ENCODE results near the gene RAP1GAP. TPM values are rescaled to one million over a fixed set of nuclear protein-coding genes. Genes with fewer than 3 reads are reported as not detected.

Gene RAP1GAP
- total RNA-seq, 2 experiments from 2014 or later, result 0.66 to 1.3 TPM

DNA sequence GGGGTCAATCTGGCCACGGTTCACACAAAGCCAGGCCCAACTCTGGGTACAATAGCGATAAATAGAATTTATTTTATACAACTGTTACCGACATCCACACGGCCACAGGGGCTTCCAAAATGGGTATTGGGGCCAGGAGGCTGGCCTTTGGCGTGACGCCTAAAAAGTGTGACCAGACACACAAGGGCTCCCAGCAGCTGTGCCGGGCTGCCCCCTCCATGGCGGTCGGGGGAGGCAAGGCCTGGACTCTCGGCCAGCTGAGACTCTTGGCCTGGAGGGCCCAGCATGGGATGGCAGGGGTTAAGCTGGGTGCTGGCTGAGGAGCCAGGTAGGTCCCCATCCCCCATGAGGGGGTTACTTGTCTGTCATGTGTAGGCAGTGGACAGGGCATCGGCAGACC is 73.0 kb downstream of the RAP1GAP start:
- Mint-ChIP-seq H3K27me3 (peaks cover 7% of the 10 kb centered on the region), H3K4me1 (no peaks in the 10 kb centered on the region), H3K27ac (no peak overlapping the region), H3K36me3 (no peaks in the 10 kb centered on the region), H3K9me3 (no peaks in the 10 kb centered on the region), H3K4me3 (no peak overlapping the region)
- DNase-seq, result no peak

DNA sequence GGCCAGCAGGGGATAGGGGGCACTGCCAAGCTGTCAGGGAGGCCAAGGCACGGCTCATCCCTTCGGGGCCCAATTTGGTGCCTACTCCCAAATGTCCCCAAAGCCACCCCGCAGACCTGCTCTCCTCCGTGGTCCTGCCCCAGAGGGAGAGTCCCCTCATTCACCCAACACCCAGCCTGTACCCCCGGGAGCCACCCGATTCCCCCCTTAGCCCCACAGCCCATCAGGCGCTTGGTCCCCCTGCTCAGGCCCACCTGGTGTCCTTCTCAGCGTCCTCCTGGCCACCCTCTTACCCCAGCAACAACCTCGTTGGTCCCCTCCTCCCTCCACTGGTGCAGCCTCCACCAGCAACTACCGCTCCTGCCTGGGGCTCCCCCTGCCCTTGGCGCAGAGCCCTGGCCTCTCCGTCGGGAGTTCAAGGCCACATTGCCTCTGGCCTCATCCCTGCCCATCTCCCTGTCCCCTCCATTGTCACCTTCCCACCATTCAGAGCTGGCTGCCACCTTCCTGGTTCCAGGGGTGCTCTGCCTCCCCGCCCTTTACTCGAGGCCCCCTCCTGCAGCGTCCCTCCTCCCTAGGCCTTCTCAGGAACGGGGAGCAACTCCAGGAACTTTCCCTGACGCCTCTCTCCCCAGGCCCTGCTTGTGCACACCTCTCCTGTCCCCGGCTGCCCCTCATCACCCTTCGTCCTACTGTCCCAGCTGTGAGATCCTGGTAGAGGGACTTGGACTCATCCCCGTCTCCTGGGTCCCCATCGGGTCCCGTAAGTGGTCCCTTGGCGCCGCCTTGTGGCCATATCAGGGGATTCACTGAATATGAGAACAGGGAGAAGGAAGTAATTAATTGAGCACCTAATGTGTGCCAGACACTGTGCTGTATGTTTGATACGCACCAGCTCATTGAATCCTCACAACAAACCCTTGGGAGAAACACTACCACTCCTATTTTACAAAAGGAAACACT is 73.9 kb downstream of the RAP1GAP start:
- Mint-ChIP-seq H3K4me3 (no peak overlapping the region), H3K36me3 (no peaks in the 10 kb centered on the region), H3K9me3 (no peaks in the 10 kb centered on the region), H3K4me1 (peaks cover 5% of the 10 kb centered on the region), H3K27ac (no peak overlapping the region), H3K27me3 (peaks cover 7% of the 10 kb centered on the region)
- peak; percentile 62 for DNase-seq

DNA sequence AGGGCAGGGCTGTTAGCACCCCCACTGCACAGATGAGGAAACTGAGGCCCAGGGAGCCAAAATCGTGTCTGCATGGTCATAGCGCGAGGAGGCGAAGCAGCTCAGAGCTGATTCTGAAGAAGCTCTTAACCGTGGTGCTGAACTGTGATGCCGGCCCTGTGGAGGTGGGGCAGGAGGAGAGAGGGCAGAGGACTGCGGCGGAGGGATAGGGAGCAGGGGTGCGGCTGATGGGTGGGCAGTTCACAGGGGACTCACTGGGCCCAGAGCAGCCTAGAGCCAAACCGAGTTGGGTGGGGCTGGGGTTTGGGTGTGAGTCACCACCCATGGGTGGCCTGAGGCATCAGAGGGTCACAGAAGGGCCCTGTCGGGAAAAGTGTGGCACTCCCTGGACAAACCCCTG is 74.7 kb downstream of the RAP1GAP start:
- DNase-seq, result no peak
- H3K4me3 Mint-ChIP-seq, result no peak overlapping the region
- peaks cover 5% of the 10 kb centered on the region for H3K4me1 Mint-ChIP-seq
- H3K27ac Mint-ChIP-seq, result no peak overlapping the region
- no peaks in the 10 kb centered on the region for H3K9me3 Mint-ChIP-seq
- H3K27me3 Mint-ChIP-seq, result peaks cover 7% of the 10 kb centered on the region
- H3K36me3 Mint-ChIP-seq, result no peaks in the 10 kb centered on the region

DNA sequence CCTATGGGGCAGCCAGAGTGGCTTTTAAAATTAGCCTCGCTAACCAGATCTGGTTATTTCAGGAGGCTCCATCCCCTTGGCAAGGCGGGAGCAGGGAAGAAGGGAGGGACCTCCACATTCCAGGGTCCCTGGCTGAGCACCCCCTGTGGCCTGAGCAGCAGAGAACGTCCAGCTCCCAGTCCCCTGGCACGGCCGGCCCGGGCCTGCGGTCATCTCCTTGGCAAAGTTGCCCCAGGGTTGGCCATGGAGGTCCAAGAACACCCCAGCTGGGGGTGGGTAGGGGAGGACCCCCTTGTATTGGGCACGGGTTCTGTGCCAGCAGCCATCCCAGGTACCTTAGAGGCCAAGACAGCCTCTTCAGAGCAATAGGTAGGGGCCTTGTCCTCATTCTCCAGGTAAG is 75.9 kb downstream of the RAP1GAP start:
- no peak for DNase-seq
- no peaks in the 10 kb centered on the region for H3K9me3 Mint-ChIP-seq
- peaks cover 9% of the 10 kb centered on the region for H3K27me3 Mint-ChIP-seq
- no peak overlapping the region for H3K27ac Mint-ChIP-seq
- H3K36me3 Mint-ChIP-seq, result no peaks in the 10 kb centered on the region
- peaks cover 5% of the 10 kb centered on the region for H3K4me1 Mint-ChIP-seq
- H3K4me3 Mint-ChIP-seq, result no peak overlapping the region

DNA sequence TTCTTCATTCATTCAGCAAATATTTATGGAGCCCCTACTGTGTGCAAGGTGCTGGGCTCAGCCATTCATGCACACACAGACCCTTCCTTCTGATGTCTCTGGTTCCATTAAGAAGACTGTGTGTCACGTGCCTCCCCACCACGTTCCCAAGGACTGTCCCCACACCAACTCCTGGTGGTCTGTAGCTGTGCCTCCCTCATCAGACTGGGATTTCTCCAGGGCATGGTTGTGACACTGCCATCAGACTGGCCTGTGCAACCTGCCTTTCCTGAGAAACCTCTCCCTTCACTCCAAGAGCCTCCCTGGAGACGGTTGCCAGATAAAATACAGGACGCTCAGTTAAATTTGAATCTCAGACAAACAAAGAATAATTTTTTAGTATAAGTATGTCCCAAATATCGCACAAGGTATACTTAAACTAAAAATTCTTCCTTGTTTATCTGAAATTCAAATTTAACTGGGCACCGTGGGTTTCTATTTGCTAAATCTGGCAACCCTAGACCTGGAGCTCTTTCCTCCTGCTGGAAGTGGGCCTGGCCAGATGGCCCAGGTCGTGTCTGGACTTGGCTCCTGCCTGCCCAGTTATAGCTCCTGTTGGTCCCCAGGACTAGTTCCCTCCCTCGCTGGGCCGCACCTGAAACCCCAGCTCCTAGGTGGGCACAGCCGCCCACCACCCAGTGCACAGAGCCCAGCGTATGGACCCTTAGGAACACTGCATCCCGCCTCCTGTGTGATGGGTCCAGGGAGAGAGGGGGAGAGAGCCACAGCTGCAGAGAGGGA is 76.9 kb downstream of the RAP1GAP start:
- Mint-ChIP-seq H3K36me3 (no peaks in the 10 kb centered on the region), H3K27me3 (peaks cover 13% of the 10 kb centered on the region), H3K27ac (no peak overlapping the region), H3K9me3 (no peaks in the 10 kb centered on the region), H3K4me1 (peaks cover 5% of the 10 kb centered on the region), H3K4me3 (no peak overlapping the region)
- no peak for DNase-seq

DNA sequence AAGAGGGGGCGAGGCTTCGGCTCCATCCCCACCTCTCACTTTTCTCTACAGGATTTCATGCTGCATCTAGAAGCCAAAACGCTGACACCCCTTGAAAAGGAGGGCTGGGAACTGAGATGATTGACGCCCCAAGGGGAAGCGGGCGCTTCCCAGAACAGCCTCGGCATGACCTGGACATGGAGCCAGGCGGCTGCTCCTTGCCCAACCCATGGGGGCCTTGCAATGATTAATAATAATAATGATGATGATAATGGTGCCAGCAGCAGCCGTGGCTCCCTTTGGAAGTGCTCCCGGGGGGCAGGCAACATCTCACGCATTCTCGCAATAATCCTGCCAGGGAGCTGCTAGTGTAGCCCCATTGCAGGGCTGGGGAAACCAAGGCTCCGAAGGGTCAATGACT is 78.2 kb downstream of the RAP1GAP start:
- Mint-ChIP-seq H3K4me1 (peaks cover 5% of the 10 kb centered on the region), H3K9me3 (no peaks in the 10 kb centered on the region), H3K36me3 (no peaks in the 10 kb centered on the region), H3K27ac (no peak overlapping the region), H3K4me3 (no peak overlapping the region), H3K27me3 (peaks cover 19% of the 10 kb centered on the region)
- DNase-seq, result no peak

DNA sequence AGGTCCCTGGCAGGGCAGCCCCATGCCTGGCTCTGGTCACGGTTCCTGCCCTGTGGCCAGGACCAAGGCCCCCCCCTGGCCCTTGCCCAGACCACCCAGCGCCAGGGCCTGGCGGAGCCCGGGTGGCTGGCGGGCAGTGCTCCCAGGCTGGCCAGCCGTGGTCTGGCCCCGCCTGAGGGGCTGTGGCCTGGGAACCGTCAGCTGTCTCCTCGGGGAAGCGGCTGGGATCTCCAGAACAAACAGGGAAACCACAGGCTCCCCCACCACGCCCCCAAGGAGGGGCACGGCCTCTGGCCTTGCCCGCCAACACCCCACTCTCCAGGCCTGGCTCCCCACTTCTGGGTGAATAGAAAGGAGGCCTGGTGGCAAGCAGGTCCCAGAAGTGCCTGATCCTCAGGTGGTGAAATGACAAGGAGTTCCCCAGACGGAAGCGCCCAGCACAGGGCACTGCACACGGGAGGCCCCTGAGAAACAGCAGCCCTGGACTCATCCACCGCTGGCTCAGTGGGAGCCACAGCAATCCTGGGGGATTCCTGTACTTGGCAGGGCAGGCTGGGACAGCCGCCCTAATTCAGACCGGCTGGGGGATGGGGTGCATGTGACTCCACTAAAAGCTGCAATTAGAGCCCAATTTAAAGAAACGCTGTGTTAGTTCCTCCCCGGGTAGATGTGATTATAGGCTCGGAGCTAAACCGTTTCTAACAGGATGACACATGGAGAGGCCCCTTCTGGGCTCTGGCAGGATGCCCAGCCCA is 78.9 kb downstream of the RAP1GAP start:
- H3K27ac Mint-ChIP-seq, result no peak overlapping the region
- no peak overlapping the region for H3K4me3 Mint-ChIP-seq
- H3K4me1 Mint-ChIP-seq, result peaks cover 5% of the 10 kb centered on the region
- no peaks in the 10 kb centered on the region for H3K36me3 Mint-ChIP-seq
- H3K9me3 Mint-ChIP-seq, result no peaks in the 10 kb centered on the region
- DNase-seq, result no peak
- H3K27me3 Mint-ChIP-seq, result peaks cover 14% of the 10 kb centered on the region

DNA sequence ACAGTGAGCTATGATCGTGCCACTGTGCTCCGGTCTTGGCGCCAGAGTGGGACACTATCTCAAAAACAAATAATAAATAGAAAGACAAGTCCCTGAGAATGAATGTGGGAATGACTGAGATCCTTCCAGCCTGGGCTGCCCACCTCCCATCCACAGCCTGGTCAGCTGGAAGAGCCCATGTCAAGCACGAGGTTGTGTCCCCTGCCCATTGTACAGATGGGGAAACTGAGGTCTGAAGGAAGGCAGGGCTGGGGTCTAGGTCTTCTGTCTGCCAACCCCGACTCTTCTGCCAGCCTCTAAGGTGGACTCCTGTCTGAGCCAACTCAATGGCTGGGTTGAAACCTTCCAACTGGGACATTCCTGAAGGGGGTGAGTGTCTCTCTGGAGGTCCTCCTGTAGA is 79.5 kb downstream of the RAP1GAP start:
- Mint-ChIP-seq H3K9me3 (no peaks in the 10 kb centered on the region), H3K27ac (no peak overlapping the region), H3K4me3 (no peak overlapping the region), H3K27me3 (peaks cover 18% of the 10 kb centered on the region), H3K36me3 (no peaks in the 10 kb centered on the region), H3K4me1 (peaks cover 5% of the 10 kb centered on the region)
- DNase-seq, result no peak

DNA sequence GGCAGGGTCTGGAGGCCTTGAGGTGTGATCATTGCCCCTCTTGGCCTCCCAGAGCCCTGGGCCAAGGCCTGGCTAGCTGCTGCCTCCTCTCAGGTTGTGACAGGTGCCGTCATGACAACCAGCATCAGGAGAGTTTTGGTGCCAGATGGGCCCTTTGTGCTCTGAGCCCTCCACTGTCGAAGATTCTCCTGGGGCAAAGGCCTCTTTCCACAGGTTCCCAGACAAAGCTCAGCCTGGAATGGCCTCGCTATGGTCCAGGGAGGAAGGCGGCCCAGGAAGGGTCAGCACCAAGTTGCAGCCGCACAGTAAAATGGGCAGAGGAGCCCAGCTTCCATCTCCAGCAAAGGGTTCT is 81.6 kb downstream of the RAP1GAP start:
- H3K27ac Mint-ChIP-seq, result no peak overlapping the region
- peaks cover 21% of the 10 kb centered on the region for H3K27me3 Mint-ChIP-seq
- peaks cover 5% of the 10 kb centered on the region for H3K4me1 Mint-ChIP-seq
- no peak overlapping the region for H3K4me3 Mint-ChIP-seq
- DNase-seq, result no peak
- H3K9me3 Mint-ChIP-seq, result no peaks in the 10 kb centered on the region
- H3K36me3 Mint-ChIP-seq, result no peaks in the 10 kb centered on the region

DNA sequence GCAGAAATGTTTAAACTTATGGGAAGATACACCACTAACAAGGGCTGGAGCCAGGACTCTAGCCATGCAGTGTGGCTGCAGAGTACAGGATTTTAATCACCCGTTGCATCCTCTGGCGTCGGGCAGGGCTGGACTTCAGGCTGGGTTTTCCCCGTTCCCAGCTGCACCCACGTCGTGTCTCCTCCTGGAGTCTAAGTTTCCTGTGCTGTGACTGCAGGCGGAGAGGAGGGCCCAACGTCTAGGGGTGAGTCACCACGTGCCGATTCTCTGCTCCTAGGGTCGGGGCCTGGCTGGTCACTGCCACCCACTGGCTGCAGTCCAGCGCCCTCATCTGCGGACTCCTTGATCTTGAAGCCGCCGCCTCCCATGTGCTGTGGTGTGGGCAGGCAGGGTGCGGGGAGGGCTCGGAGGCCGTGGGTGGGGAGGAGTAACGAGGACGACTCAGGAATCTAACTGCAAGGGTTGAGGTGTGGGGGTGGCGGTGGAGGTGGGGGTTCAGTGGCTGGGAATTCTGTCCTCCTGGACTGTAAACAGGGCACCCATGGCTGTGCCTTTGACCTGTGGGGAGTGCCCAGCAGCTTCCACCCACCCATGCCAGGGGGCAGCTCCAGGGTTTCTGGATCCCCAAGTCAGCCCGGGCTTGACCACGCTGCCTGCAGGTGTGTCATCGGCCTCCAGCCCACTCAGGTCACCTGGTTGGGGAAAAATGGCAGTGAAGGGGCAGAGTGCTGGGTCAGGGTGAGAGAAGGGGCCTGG is 82.1 kb downstream of the RAP1GAP start:
- Mint-ChIP-seq H3K9me3 (no peaks in the 10 kb centered on the region), H3K36me3 (no peaks in the 10 kb centered on the region), H3K27ac (no peak overlapping the region), H3K27me3 (peaks cover 21% of the 10 kb centered on the region), H3K4me1 (peaks cover 5% of the 10 kb centered on the region), H3K4me3 (no peak overlapping the region)
- no peak for DNase-seq

DNA sequence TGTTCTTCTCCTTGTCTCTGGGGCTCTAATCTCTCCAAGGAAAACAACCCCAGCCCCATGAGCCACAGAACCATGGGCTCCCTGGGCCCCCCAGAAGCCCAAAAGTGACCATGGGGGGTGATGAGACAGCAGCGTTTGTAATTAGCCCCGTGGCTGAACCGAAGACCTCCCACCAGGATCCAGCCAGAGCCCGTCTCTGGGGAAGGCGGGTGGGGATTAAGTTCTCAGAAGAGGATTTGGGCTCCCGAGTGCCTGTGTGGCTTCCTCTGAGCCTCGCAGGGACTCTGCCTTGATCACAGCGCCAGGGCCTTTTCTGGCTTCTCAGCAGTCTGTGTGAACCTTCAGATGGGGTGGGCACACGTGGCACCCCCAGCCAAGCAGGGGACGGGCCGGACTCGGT is 82.9 kb downstream of the RAP1GAP start:
- H3K36me3 Mint-ChIP-seq, result no peaks in the 10 kb centered on the region
- no peaks in the 10 kb centered on the region for H3K9me3 Mint-ChIP-seq
- no peak overlapping the region for H3K4me3 Mint-ChIP-seq
- no peak overlapping the region for H3K27ac Mint-ChIP-seq
- DNase-seq, result no peak
- H3K4me1 Mint-ChIP-seq, result peaks cover 5% of the 10 kb centered on the region
- peaks cover 21% of the 10 kb centered on the region for H3K27me3 Mint-ChIP-seq

DNA sequence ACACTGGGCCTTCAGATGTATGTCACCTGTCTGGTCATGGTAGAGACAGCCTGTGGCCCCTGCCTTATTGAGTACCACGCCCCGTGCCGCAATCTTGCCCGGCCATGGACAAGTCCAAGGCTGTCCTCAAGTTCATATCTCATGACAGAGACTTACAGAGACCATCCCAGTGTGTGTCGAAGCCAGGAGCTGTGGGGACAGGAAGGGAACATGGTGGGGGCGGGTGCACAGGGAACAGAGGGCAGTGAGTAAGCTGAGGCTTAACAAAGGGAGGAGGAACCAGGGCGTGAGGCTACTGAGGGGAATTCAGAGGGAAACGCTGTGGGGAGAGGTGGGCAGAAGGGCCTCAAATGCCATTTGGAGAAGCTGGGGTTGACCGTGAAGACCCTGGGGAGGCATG is 84.1 kb downstream of the RAP1GAP start:
- DNase-seq, result no peak
- Mint-ChIP-seq H3K27ac (no peak overlapping the region), H3K4me1 (no peaks in the 10 kb centered on the region)

DNA sequence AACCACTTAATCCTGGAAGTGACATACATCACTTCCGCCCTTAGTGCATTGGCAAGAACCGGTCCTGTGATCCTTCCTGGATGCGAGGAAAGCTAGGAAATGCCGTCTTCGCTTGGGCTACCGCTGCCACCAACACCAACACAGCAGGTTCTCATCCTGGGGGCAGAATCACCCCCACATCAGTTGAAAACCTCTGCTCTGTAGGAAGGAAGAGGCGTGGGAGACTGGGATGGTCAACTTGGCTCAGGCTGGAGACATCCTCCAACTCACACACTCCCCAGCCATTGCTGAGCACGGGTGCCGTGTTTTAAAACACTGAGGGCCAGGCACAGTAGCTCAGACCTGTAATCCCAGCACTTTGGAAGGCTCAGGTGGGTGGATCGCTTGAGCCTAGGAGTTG is 85.1 kb downstream of the RAP1GAP start:
- Mint-ChIP-seq H3K27ac (no peak overlapping the region), H3K9me3 (no peaks in the 10 kb centered on the region), H3K4me1 (no peaks in the 10 kb centered on the region), H3K4me3 (no peak overlapping the region), H3K27me3 (peaks cover 21% of the 10 kb centered on the region), H3K36me3 (no peaks in the 10 kb centered on the region)
- no peak for DNase-seq

More for the DNA sequence above, 84.1 kb downstream of the RAP1GAP start:
- H3K36me3 Mint-ChIP-seq, result no peaks in the 10 kb centered on the region
- H3K27me3 Mint-ChIP-seq, result peaks cover 21% of the 10 kb centered on the region
- no peak overlapping the region for H3K4me3 Mint-ChIP-seq
- no peaks in the 10 kb centered on the region for H3K9me3 Mint-ChIP-seq

DNA sequence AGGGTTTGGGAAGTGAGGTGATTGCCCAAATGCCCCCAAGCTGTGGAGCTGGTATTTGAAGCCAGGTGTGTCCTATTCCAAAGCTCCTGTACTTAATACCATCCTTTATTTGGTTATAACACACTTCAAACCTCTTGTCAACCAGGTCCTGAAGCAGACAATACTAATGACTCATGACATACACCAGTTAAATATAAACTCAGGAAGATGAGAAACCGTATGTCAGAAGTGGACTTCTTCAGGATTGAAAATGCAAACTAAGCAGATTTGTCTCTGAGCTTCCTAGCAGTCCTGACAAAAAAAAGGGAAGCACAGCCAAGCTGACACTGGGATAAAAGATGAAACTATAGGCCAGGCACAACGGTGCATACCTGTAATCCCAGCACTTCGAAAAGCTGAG is 89.4 kb downstream of the RAP1GAP start:
- H3K27ac Mint-ChIP-seq, result no peak overlapping the region
- peaks cover 11% of the 10 kb centered on the region for H3K27me3 Mint-ChIP-seq
- no peaks in the 10 kb centered on the region for H3K9me3 Mint-ChIP-seq
- H3K36me3 Mint-ChIP-seq, result no peaks in the 10 kb centered on the region
- DNase-seq, result no peak
- no peak overlapping the region for H3K4me3 Mint-ChIP-seq
- no peaks in the 10 kb centered on the region for H3K4me1 Mint-ChIP-seq
